Suppressor macrophage treated with lipopolysaccharide for 4 hours (primary cell): ENCODE measurements around the gene INTS6.

Source experiments
- DNase-seq: peaks from one replicate; pipeline ENCODE4 v3.0.0-alpha.2; 2020

The INTS6 gene

GRCh38 chr13:51311957-51312520 lies 140.8 kb downstream of the INTS6 start:
- DNase-seq = no peak
